ENCODE data around the gene RPL29. TPM values are rescaled to one million over a fixed set of nuclear protein-coding genes. Genes with fewer than 3 reads are reported as not detected.
A peak's percentile ranks its signal among the peaks of the same experiment; 100 is the strongest.

Gene RPL29
- total RNA-seq, 6 donors from 2014 or later = 306 to 1,159 (median 770) TPM

DNA sequence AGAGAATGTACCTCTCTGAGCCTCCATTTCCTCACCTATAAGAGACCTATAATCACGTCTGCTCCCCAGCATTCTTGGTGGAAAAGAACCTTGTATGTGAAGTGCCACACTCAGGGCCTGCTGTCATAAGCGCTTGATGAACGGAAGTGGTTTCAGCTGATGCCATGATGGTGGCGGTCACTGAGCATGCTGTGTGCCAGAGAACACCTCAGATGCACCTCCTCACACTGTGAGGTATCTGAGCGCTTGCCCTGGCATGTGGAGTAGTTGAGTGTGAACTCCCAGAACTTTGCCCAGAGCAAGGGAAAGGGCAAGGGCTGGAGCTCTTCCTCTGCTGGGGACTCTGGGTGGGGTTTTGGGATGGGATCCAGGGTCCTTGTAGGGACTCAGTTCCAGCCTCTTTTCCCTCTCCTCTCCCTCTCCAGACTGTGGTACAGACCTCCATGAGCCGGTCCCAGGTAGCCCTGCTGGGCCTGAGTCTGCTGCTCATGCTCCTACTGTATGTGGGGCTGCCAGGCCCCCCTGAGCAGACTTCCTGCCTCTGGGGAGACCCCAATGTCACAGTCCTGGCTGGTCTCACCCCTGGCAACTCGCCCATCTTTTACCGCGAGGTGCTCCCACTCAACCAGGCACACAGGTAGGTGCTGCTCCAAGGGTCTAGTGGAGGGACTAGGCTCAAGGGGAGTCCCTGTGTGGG lies 18.1 kb downstream of the RPL29 start:
- Histone ChIP-seq H3K27me3 (no peaks in the 10 kb centered on the region), H3K4me1 (peaks cover 35 to 56% (median 45%) of the 10 kb centered on the region in 4 donors), H3K4me3 (no peak overlapping the region), H3K9me3 (no peaks in the 10 kb centered on the region), H3K36me3 (no peaks in the 10 kb centered on the region), H3K27ac (peak overlapping the region in 1 of 4 donors; percentile 91)
- no peak for DNase-seq
- no peak for TF ChIP-seq EP300 (IDR thresholded peaks at IDR 0.05)
- TF ChIP-seq POLR2A (IDR thresholded peaks at IDR 0.05) = no peak
- TF ChIP-seq, protein P1, sequence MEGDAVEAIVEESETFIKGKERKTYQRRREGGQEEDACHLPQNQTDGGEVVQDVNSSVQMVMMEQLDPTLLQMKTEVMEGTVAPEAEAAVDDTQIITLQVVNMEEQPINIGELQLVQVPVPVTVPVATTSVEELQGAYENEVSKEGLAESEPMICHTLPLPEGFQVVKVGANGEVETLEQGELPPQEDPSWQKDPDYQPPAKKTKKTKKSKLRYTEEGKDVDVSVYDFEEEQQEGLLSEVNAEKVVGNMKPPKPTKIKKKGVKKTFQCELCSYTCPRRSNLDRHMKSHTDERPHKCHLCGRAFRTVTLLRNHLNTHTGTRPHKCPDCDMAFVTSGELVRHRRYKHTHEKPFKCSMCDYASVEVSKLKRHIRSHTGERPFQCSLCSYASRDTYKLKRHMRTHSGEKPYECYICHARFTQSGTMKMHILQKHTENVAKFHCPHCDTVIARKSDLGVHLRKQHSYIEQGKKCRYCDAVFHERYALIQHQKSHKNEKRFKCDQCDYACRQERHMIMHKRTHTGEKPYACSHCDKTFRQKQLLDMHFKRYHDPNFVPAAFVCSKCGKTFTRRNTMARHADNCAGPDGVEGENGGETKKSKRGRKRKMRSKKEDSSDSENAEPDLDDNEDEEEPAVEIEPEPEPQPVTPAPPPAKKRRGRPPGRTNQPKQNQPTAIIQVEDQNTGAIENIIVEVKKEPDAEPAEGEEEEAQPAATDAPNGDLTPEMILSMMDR (IDR thresholded peaks at IDR 0.05) = no peak
- TF ChIP-seq POLR2AphosphoS5 (IDR thresholded peaks at IDR 0.05) = no peak
- 84 to 87% methylated on average over 5 to 9 of the region's 9 CpGs for WGBS, 2 donors
- ATAC-seq (ENCODE audit: low FRiP score in 2 of 2) = no peak

DNA sequence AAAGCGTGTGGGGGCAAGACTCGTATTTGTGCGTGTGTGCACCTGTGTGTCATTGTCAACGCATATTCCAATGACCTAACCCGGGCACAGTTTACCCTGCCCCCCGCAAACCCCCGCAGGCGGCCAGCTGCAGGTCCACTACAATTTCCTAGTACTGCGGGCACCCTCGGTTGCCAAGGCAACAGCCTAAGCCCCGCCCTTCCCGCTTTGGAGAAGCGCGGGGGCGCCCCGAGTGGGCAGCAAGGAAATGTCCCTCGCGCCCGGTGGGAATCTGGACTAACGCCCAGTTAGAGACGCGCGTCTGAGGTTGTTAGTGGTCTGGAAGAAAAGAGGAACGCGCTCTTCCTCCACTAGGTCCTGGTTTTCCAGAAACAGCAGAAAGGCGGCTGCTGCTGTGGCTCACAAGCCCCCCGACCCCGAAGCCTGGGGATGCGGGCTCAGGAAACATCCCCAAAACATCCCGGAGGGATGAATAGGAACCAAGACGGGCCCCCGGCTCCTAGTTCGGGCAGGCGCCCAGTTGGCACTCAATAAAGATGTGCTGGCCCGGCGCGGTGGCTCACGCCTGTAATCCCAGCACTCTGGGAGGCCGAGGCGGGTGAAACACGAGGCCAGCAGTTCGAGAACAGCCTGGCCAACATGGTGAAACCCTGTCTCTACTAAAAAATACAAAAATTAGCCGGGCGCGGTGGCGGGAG lies 19.7 kb downstream of the RPL29 start:
- Histone ChIP-seq H3K36me3 (no peaks in the 10 kb centered on the region), H3K4me3 (peak overlapping the region in 3 of 4 donors; percentile 58 to 84 (median 64)), H3K27me3 (no peaks in the 10 kb centered on the region), H3K4me1 (peaks cover 23 to 50% (median 33%) of the 10 kb centered on the region in 4 donors), H3K9me3 (no peaks in the 10 kb centered on the region), H3K27ac (peak overlapping the region; percentile 49 to 95 (median 91))
- 34 to 40% methylated on average over 36 to 46 of the region's 46 CpGs for WGBS, 2 donors
- DNase-seq (peak; percentile 75 to 89), ATAC-seq (ENCODE audit: low FRiP score in 2 of 2) (peak in 1 of 2 donors; percentile 27)
- no peak for TF ChIP-seq POLR2A (IDR thresholded peaks at IDR 0.05)
- TF ChIP-seq, protein P1 (IDR thresholded peaks at IDR 0.05) = peak in 1 of 6 experiments; percentile 25

DNA sequence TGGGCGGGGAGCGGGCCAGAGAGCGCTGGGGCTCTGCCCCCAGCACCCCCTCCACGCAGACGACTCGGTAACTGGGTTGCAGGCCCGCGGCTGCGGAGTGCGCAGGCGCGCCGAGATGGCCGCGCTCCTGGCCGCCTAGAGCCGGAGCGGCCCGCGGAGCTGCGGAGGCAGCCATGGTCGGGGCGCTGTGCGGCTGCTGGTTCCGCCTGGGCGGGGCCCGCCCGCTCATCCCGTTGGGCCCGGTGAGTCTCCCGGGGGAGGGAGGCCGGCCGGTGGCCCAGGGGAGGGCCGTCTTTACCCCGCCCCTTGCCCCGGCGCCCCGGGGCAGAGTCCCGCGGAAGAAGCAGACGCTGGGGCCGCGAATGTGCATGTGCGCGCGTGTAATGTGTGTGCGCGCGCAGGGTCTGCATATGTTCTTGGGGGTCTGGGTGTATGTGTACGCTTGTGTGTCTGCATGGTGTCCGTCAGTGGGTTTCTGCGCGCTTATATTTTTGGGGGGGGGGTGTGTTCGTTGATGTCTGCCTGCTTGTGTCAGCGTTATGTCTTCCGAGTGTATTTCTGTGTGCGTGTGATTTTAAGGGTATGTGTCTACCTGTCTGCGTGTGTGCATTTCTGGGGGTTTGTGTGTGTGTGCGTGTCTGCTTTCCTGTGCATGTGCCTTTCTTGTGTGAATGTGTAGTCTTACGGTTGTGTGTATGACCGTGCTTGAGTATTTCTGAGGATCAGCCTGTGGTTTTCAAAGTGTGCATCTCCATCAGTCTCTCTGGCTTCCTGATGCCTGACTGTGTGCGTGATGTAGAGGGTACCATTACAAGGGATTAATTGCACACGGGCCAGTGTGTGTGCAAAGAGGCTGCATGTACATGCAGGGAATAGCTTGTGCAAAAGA lies 20.5 kb downstream of the RPL29 start, which contains the start of gene ABHD14A:
ABHD14A (plus strand) TSS at position 102 of the 889 bp plus-strand sequence; CDS start at position 174, 72 bp downstream.
- peak within 1 kb of the TSS; percentile 58 to 84 (median 64) for H3K4me3 ChIP-seq
- peaks cover 23 to 50% (median 32%) of the 10 kb centered on the region in 4 donors for H3K4me1 ChIP-seq
- peak; percentile 84 to 96 for DNase-seq
- H3K27me3 ChIP-seq = no peaks in the 10 kb centered on the region
- 0 to 1% methylated on average over 14 to 48 of the region's 63 CpGs for WGBS, 2 donors
- H3K27ac ChIP-seq = peak within 1 kb of the TSS; percentile 91 to 95 (median 92)
- TF ChIP-seq POLR2AphosphoS5 (IDR thresholded peaks at IDR 0.05) (peak in 1 of 2 donors; percentile 64), POLR2A (IDR thresholded peaks at IDR 0.05) (peak in 3 of 4 donors; percentile 35 to 83 (median 55)), EP300 (IDR thresholded peaks at IDR 0.05) (no peak)
- TF ChIP-seq, protein P1 (IDR thresholded peaks at IDR 0.05) = peak in 1 of 6 experiments; percentile 7
- H3K36me3 ChIP-seq = no peaks in the 10 kb centered on the region
- H3K9me3 ChIP-seq = no peaks in the 10 kb centered on the region
- ATAC-seq (ENCODE audit: low FRiP score in 2 of 2) = peak; percentile 77 to 92

DNA sequence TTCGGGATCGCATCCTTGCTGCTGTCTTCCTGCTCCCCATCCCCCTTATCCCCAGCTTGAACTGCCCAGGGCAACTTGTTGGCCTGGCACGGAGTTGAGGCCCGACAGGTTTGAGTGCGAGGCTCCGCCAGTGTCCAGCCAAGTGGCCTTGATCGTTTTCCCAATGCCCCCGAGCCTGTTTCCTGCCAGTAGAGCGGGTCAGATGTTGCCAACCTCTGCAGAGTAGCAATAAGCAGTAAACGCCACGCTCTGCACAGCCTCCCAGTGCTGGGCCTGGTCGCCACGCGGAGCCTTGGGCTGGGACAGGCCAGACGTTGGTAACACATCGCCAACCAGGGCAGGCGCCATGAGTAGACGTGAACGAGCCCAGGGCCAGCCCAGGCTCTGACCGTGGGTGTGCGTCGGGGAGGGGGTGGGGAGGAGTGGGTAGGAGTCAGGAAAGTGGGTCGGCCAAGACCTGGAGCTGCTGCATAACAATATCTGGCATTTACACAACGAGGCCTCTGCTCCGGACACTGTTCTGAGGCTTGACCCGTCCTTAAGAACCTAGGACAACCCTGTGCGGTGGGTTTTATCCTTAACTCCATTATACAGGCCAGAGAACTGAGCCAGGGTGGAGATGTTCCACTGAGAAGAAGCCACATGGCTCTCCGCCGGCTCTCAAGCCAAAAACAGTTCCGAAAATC lies 21.3 kb downstream of the RPL29 start:
- Histone ChIP-seq H3K4me1 (peaks cover 23 to 50% (median 32%) of the 10 kb centered on the region in 4 donors), H3K27me3 (no peaks in the 10 kb centered on the region), H3K9me3 (no peaks in the 10 kb centered on the region), H3K36me3 (no peaks in the 10 kb centered on the region), H3K4me3 (peak overlapping the region; percentile 58 to 84 (median 64)), H3K27ac (peak overlapping the region; percentile 91 to 95 (median 92))
- no peak for TF ChIP-seq POLR2AphosphoS5 (IDR thresholded peaks at IDR 0.05)
- TF ChIP-seq, protein P1 (IDR thresholded peaks at IDR 0.05) = peak in 3 of 6 experiments; percentile 12 to 44 (median 40)
- WGBS, 2 donors = 9 to 18% methylated on average over 14 to 30 of the region's 30 CpGs
- ATAC-seq (ENCODE audit: low FRiP score in 2 of 2) (peak; percentile 17 to 40), DNase-seq (peak; percentile 53 to 87)

All from upper lobe of left lung (tissue), 6 donors.